HG03103 (cell line): ENCODE data around the gene CYP2S1.

Source experiments
- ATAC-seq: cut with Tn5 transposase; IDR thresholded peaks from one replicate; pipeline ENCODE4 v1.9.1; 2021; ENCODE audit warnings: low read depth; ENCODE audit not compliant: unreplicated experiment

Gene CYP2S1

DNA sequence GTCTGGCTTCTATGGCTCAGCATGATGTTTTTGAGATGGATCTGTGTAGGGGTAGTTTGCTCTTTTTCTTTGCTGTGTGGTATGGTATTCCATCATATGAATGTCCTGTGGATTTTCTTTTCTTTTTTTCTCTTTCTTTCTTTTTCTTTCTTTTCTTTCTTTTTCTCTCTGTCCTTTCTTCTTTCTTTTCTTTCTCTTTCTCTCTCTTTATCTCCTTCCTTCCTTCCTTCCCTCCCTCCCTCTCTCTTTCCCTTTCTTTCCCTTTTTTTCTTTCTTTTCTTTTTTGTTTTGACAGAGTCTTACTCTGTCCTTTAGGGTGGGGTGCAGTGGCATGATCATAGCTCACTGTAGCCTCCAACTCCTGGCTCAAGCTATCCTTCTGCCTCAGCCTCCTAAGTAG lies 62.2 kb downstream of the CYP2S1 start:
- no peak for ATAC-seq
